HG02623 (cell line): ENCODE data around the gene LRFN2.

Experiments
- ATAC-seq: cut with Tn5 transposase; IDR thresholded peaks from one replicate; pipeline ENCODE4 v1.9.1; 2021; ENCODE audit warnings: moderate library complexity; ENCODE audit not compliant: unreplicated experiment

The LRFN2 gene

DNA sequence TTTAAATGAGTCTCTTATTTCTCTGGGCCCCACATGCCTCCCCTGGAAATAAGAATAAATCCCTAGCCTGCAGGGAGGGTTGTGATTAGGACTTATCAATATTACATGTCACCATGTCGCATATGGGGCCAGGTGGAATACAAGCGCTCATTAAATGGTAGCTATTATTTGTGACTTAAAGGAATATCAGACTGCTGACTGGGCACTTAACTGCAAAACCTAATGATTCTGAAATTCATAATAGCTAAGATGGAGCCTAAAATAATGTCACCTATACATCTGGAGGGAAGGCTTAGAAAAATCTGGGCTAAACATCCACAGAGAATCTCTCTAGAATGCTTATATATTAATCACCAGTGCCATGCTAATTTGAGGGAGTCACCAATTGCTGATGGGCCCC is 106.5 kb downstream of the LRFN2 start:
- no peak for ATAC-seq

DNA sequence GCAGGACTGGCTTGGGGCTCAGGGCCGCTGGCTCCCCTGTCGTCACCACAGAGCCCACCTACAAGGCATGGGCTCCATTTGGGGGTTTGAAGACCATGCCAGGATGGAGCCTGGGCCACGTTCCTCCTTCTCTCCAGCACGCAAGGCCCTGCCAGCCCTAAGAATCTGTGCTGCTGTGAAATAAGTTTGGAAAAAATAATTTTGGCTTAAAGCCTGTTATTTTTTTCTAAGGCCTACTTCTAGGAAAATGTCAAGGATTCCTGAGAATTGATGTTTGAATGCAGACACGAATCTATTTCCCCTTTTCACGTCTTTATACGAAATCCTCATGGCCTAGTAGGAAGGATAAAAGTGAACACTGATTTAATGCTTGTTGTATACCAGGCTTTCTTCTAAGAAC is 107.5 kb downstream of the LRFN2 start:
- ATAC-seq, result no peak

DNA sequence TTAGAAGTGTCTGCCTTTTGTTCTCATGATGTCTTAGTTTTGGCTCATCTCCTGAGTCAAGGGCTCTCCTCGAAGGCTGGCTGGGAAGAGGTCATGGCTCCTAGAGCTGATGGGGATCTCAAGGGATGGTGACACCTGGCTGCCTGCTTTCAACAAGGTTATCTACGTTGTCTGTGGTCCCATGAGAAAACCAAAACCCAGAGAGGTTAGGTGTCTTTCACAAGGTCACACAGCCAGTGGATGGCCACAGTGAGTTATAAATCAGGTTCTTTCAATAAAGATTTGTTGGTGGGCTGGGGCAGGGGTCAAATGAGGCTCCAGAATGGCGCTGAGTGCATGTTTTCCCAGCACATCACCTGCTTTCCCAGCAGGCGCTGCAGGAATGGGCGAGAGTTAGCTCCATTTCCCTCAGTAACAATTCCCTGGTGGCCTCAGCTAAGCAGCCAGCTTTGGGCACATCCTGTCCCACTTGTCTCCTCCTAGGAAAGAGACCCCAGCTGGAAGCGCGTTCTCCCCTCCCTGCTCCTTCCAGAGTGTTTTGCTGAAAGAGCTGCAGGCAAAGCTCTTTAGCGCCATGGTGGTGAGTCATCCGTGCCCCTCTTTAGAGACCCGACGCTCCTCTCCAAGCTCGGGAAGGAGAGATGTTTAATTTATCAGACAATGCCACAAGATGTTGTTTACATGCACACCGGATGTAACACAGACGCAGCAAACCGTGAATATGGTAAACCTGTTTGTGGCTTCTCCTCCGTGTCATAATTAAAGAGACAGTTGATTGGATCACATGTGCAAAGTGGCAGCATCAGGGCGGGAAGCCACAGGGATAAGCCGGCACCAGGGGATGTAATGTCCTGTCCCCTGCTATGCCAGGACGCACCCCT is 109.7 kb downstream of the LRFN2 start:
- no peak for ATAC-seq

DNA sequence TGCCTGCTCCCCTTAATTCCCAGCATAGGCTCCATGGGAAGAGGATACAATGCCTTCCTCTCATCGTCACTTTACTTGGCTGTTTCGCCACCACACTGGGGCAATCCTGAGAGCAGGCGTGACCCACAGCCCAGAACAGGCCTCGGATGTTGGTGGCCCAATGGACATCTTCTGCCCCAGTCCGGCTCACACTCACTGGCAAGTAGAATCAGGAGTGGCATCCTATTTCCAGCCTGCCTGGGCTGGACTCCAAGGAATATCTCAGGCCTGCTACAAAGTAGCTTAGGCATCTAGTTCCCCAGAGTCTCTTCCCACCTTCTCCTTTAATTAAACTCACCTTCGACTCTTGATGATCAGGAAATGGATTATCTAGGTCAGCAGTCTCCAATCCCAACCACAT is 110.5 kb downstream of the LRFN2 start:
- ATAC-seq, result no peak

DNA sequence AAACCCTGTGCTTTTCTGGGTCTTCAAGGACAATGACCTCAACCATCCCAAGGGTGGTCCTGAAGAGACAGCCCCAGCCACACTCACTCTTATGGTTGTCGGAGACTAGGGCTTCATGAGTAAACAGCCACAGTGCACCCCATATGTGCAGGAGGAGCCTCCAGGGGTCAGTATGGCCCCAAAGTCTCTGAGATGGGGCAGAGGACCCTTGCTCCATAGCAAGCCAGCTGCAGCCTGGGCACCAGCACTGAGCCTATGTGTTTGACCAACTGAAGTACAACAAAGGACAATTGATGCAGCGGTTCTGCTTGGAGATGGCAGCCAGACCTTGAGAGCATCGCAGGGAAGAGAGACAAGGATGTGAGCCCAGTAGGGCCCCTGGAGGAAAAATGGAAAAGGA is 112.2 kb downstream of the LRFN2 start:
- no peak for ATAC-seq

DNA sequence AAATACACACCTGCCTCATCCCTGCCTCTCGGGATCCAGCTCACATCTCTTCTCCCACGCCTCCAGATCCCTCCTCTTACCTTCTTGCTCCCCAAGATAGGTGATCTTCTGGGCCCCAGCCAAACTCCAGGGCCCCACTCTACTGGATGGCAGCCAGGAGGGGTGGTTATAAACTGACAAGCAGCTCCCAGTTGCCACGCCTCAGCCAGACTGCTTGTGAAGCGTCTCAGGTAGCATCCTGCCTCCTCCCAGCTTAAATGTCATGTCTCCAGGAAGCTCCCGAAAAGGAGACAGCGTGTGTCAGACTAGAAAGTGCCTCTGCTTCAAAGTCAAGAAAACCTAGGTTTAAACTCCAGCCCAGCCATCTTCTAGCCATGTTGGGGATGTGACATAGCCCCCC is 114.1 kb downstream of the LRFN2 start:
- ATAC-seq, result no peak

DNA sequence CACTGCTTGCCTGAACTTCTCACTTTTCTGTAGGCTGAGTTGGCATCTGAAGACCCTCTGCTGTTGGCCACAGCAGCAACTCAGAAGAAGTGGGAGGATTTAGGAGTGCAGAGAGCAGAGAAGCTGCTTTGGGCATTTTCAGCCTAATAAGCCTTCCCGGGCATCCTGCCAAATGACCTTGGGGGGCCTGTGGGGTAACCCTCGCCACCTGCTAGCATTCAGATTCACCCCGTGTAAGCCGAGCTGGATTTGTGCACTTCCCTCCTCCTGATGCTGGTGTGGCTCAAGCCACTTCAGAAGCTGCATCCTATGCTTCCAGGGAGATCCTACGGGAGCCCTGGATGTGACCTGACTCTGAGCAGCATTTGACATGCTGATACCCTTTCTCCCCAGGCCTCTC is 114.8 kb downstream of the LRFN2 start:
- ATAC-seq, result no peak

DNA sequence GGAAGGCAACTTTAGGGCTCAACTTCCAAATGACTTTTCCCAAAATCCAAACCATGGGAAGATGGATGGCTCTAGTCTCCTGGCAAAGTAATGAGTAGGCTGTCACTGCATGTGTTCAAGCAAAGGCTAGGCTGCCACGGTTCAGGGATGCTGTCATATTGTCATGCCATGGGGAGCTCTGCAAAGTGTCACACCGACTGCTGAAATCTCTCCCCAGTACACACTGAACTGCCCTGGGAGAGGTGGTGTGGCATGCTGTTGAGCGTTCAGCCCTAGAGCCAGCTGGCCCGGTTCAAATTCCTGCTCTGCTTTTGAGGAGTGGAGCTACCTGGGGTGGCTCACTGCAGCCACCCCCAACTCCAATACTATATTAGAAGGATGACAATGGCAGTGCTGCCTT is 115.9 kb downstream of the LRFN2 start:
- no peak for ATAC-seq

DNA sequence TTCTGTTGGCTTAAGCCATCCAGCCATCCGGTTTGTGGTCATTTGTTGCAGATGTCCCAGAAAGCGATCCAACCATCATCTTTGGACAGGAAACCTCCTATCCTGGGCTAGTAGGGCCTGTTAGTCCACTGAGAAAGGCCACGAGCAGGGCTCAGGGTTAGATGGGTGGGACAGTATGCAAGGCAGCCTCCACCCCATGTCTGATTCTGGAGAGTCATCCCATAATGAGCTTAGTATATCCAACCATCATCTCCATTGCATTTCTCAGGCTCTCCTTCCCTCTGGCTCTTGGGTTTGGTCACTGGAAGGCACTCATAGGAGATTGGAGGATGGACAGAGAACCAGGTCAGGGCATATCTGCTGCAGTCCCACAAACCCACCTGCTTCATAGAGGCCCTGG is 117.8 kb downstream of the LRFN2 start:
- ATAC-seq, result no peak

DNA sequence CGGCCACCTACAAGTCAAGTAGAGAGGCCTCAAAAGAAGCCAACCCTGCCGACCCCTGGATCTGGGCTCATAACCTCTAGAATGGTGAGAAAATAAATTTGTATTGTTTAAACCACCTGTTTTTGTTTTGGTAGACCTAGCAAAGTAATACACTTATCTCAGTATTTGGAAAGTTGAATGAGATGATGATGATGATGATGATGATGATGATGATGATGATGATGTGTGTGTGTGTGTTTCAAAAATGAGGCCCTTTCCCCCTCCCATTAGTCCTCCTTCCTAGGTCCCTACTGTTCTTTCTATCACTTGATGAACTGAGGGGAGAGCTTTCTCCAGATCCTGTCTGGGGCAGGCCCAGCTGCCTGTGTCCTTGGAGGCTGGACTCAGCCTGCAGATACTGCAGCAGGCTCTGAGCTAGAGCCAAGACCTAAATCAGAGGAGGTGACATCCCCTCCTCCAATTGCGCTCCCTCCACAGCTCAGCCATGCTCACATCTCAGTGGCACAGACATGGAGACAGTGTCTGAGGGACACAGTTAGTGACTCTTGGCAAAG is 120.1 kb downstream of the LRFN2 start:
- ATAC-seq, result no peak

DNA sequence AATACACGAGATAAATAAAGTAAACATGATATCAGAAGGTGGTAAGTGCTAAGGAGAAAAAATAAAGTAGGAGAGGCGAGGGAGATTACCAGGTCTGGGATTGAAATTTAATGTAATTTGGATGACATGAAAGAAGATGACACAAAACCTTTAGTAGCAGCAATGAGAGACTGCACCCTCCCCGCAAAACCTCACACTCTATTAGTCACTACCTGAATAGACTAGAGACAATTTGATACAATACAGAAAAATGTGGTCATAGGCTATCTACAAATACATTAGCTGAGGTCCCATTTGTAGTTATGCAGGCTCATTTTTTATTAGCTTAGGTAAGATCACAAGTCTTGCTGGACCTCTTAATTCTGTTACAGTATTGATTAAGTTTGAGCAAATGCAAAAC is 125.5 kb downstream of the LRFN2 start:
- no peak for ATAC-seq

DNA sequence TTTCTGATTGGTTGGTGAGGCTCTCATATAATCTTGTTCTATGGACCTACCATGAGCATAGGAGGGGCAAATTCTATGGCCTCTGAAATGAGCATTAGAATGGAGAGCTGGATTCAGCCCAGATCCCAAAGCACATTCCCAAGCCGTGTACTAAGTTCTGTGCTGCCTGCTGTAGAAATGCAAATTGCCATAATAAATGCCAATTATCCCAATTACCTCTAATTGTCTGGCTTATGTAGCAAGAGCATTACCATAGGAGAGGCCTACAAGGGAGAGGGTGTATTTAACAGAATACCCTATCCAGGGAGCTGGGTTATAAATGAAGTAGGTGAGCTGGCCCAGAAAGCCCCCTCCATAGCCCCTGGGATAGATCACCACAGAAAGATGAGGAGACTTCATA is 126.8 kb downstream of the LRFN2 start:
- ATAC-seq, result no peak

DNA sequence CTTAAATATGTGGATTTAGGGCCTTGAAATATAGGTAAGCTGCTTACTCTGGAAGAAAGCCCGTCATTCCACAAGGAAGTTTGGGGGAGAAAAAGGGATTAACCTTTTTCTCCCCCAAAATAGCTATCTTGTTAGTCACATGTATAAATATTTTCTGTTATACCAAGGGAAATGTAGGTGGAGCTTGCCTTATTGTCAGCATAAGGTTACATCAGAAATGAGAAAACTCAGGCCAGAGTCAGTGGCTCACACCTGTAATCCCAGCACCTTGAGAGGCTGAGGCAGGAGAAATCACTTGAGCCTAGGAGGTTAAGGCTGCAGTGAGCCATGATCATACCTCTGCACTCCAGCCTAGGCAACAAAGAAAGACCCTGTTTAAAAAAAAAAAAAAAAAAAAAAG is 129.9 kb downstream of the LRFN2 start:
- no peak for ATAC-seq

DNA sequence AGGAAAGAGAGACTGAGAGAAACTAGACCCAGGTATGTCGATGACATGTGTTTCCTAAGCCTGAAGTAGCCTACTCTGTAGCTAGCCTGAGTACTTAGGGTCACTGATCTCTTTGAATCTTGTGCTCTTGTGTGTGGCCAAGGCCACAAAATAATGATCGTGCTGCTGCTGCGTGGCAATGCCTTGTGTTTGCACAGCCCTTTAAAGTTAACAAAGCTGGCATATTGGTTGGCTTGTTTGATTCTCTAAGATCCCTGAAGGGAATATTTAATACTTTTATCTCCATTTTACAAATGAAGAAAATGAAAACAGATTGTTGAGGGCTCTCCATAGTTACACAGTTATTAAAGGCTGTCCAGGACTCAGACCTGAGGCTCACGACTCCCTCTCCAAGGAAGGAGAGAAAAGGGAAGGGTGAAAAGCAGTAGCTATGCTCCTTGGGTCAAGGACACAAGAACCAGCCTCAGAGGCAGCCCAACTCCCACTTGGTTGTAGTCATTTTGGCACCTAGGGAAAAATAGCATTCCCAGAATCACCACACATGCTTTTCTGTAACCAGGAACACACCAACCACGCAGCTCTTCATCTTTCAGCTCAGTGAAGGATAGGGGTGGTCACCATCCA is 130.7 kb downstream of the LRFN2 start:
- ATAC-seq, result no peak

DNA sequence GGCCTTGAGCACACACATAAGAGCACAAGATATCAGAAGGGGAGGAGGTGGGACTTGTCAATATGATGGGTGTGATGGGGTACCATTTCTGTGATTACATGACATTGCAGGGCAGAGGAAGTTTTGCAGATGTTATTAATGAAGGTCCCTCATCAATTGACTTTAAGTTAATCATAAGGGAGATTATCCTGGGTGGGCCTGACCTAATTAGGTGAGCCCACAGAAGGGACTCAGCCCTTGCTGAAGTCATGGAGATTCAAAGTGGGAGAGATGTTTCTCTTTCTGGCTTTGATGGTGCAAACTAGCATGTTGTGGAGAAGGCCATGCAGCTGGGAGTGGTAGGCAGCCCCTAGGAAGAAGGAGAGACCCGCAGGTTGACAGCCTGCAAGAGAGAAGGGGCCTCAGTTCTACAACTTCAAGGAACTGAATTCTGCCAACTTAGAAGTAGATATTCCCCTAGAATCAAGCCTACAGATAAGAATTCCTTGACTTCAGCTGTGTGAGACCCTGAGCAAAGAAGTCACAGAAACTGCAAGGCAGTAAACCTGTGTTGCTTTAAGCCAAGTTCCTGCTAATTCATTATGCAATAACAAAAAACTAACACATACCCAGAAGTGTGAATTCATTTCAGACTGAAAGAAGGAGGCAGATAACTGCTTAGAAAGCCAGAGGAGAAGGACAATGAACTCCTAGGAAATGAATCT is 131.3 kb downstream of the LRFN2 start:
- no peak for ATAC-seq

DNA sequence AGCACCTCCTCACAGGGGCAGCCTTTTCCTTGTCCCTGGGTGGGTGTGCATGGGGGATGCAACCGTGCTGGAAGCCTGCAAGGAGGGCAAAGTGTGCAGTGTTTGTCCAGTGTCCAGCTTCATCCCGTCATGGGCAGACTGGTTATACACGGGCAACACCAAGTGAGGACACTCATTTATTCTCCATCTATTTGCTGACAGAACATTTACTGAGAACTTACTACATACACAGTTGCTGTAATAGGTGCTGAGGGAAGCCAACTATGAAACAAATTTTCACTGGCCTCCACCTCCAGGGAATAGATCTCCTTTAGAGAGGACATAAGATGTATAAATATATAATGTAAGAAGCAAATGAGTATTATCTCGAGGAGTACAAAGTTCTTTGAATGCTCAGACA is 136.7 kb downstream of the LRFN2 start:
- no peak for ATAC-seq

DNA sequence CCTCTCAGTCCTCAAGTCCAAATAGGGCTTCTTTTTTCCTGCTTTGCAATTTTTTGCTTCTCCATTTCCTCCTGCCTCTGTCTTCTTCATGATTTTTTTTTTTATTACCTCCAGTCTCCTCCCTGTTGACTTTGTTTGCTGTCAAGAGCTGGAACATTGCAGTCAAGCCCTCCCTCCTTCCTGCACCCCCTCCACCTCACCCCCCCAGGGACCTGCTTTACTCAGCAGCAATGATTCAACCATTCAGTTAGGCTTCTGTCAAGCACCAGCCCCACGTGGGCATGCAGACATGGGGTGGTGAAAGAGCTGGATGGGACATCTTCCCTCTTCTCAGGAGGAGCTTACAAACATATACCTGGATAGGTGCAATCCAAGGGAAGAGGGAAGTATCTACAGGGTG is 142.4 kb downstream of the LRFN2 start:
- no peak for ATAC-seq

DNA sequence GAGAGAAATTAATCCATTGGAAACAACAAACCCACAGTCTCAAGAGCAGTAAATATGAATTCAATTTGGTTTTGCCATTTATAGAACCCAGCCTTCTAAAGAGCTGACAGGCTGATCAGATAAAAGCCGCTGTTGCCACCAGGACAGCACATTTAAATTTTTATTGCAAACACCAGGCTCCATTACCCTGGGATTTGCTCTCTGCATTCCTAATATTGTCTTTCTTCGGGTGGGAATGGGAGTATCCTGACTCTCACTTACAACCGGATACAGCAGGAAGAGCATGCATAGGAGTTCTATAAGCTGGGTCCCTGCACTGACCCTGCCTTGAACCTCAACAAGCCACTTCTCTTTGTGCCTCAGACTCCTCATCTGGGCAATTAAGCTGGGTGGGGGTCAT is 142.9 kb downstream of the LRFN2 start:
- no peak for ATAC-seq

DNA sequence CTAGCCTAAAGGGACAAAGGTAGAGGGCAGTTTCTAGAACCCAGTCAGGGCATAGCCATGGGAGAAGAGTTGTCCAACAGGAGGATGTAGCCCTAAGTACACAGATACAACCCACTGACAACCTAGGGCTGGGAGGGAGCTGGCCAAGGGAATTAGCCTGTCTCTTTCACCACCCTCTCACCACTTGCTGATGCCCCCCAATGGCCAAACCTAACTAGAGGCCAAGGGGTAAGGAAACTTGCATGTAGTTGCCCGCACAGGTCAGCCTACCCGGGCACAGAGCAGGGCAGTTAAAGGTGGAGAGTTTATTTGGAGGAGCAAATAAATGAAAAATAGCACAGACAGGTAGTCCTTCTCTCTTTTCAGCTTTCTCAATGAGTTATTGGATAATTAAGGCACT is 143.3 kb downstream of the LRFN2 start:
- ATAC-seq, result no peak

DNA sequence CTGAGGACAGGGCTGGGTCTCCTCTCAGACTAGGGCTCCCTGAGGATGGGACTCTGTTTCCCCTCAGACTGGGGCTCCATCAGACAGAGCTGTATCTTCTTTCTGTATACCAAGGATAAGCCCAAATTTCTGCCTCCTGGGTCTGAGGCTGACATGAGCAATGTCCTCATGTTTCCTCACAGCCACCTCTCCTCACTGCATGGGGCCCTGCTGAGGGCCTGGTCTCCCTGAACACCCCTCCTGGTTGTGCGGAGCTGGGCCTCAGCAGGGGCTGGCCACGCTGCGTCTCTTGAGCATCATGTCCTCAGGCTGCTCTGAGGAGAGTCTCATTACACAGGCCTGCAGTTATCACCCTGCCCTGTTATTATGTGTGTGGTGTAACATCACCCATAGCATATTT is 144.6 kb downstream of the LRFN2 start:
- ATAC-seq, result no peak

DNA sequence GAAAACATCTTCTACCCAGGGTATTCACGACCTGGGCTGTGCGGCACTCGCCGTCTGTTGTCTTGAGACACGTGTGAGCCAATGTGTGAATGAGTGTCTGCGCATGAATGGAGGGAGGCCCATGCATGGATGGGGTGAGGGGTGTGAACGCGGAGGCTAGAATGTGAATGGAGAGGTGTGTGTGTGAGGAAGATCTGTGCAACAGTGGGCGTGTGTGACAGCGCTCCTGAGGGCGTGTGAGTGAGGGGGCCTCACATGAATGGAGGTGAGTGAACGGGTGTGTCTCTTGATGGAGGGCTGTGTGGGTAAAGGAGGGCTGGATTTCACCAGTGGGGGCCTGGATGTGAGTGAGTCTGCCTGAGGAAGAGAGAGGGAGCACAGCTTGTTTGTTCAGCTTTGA is 146.0 kb downstream of the LRFN2 start:
- ATAC-seq, result no peak

DNA sequence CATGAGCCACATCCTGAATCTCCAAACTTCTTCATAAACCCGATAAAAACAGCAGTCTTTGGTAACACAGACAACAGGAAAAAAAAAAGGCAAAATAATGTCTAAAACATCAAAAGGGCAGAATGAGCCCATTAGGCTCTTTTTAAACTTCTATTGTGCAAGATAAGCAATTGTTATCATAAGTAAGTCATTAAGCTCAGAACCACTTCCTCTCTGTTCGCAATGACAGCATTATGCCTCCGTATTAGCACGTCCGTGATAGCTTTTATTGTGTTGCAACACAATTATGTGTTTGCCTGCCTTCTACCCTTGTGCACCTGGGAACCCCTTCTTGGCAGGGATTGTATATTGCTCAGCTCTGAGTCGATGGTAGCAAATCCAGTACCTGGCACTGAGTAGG is 147.1 kb downstream of the LRFN2 start:
- no peak for ATAC-seq
